Tibial nerve (tissue), 3 donors: ENCODE data around the gene MRPL39.

Experiments used
- CTCF ChIP-seq, 5 experiments: fragments of 200-600 bp in 3 of 5; fragments of 450-650 bp in 2 of 5; sonication (generic) in 3 of 5; IDR thresholded peaks; one replicate each; pipeline ENCODE4 v1.5.1; 2016 to 2019; ENCODE audit warnings: antibody characterized with exemption in 5 of 5, mild to moderate bottlenecking in 3 of 5, moderate library complexity in 2 of 5
- POLR2A ChIP-seq, 2 donors: fragments of 450-650 bp; IDR thresholded peaks; one replicate each; pipeline ENCODE4 v1.6.1; 2017; ENCODE audit warnings: antibody characterized with exemption in 2 of 2, mild to moderate bottlenecking in 2 of 2, moderate library complexity in 2 of 2

- TF ChIP-seq POLR2A (IDR thresholded peaks at IDR 0.05) (no peak), CTCF (IDR thresholded peaks at IDR 0.05) (no peak)
Measured at GRCh38 chr21:25646474-25646873, 39.2 kb upstream of the MRPL39 start.
